Trophoblast cell (in vitro differentiated cells and primary cell): ENCODE measurements around the gene TLE2.

ENCODE experiments used
- DNase-seq, 2 donors: peaks; one replicate each; pipeline ENCODE4 v3.0.0-alpha.2; 2016
- H2AFZ ChIP-seq: 2 replicates; pipeline ENCODE4 v1.6.1; 2013; ENCODE audit warnings: low read length, moderate library complexity, mild to moderate bottlenecking; ENCODE audit not compliant: insufficient read depth, poor library complexity
- H2AK5ac ChIP-seq: 2 replicates; pipeline ENCODE4 v1.6.1; 2013; ENCODE audit warnings: mild to moderate bottlenecking, low read length
- H2BK120ac ChIP-seq: 2 replicates; pipeline ENCODE4 v1.6.1; 2013; ENCODE audit warnings: low read length, mild to moderate bottlenecking, moderate library complexity; ENCODE audit not compliant: insufficient read depth, poor library complexity
- H2BK12ac ChIP-seq: 2 replicates; pipeline ENCODE4 v1.6.1; 2013; ENCODE audit warnings: mild to moderate bottlenecking, low read length, moderate library complexity
- H2BK5ac ChIP-seq: 2 replicates; pipeline ENCODE4 v1.6.1; 2013; ENCODE audit warnings: low read length, low read depth, moderate library complexity, mild to moderate bottlenecking; ENCODE audit not compliant: poor library complexity
- H3K14ac ChIP-seq: 2 replicates; pipeline ENCODE4 v1.6.1; 2013; ENCODE audit warnings: mild to moderate bottlenecking, low read length
- H3K18ac ChIP-seq: 2 replicates; pipeline ENCODE4 v1.6.1; 2013; ENCODE audit warnings: mild to moderate bottlenecking, low read length
- H3K23ac ChIP-seq: 2 replicates; pipeline ENCODE4 v1.6.1; 2013; ENCODE audit warnings: low read length
- H3K27ac ChIP-seq: 2 replicates; pipeline ENCODE4 v1.5.1; 2013; ENCODE audit warnings: low read depth, mild to moderate bottlenecking, inconsistent platforms, low read length, moderate library complexity
- H3K27me3 ChIP-seq: 2 replicates; pipeline ENCODE4 v1.6.1; 2013; ENCODE audit warnings: inconsistent platforms, mild to moderate bottlenecking, low read length, moderate library complexity; ENCODE audit not compliant: insufficient read depth
- H3K36me3 ChIP-seq, 2 experiments: 1 replicate in 1 of 2; 2 replicates in 1 of 2; pipeline ENCODE4 v1.6.1; 2013; ENCODE audit warnings: low read length in 2 of 2, mild to moderate bottlenecking in 2 of 2, moderate library complexity in 1 of 2; ENCODE audit not compliant: insufficient read depth in 2 of 2, control insufficient read depth in 1 of 2
- H3K4ac ChIP-seq: 2 replicates; pipeline ENCODE4 v1.6.1; 2013; ENCODE audit warnings: low read depth, mild to moderate bottlenecking, low read length, moderate library complexity
- H3K4me1 ChIP-seq, 2 experiments: 1 replicate in 1 of 2; 2 replicates in 1 of 2; pipeline ENCODE4 v1.6.1; 2013; ENCODE audit warnings: low read length in 2 of 2, mild to moderate bottlenecking in 2 of 2, moderate library complexity in 1 of 2; ENCODE audit not compliant: insufficient read depth in 2 of 2, control insufficient read depth in 1 of 2
- H3K4me2 ChIP-seq: 2 replicates; pipeline ENCODE4 v1.6.1; 2013; ENCODE audit warnings: inconsistent platforms, mild to moderate bottlenecking, low read length, moderate library complexity
- H3K4me3 ChIP-seq: 2 replicates; pipeline ENCODE4 v1.5.1; 2013; ENCODE audit warnings: mild to moderate bottlenecking, low read depth, low read length, inconsistent platforms
- H3K79me1 ChIP-seq: one replicate; pipeline ENCODE4 v1.6.1; 2013; ENCODE audit warnings: low read length
- H3K79me2 ChIP-seq: 2 replicates; pipeline ENCODE4 v1.6.1; 2013; ENCODE audit warnings: low read length, mild to moderate bottlenecking; ENCODE audit not compliant: control insufficient read depth, insufficient read depth, poor library complexity
- H3K9ac ChIP-seq: 2 replicates; pipeline ENCODE4 v1.6.1; 2013; ENCODE audit warnings: mild to moderate bottlenecking, low read length
- H3K9me3 ChIP-seq: 2 replicates; pipeline ENCODE4 v1.6.1; 2013; ENCODE audit warnings: low read depth, mild to moderate bottlenecking, control low read depth, inconsistent platforms, low read length; ENCODE audit not compliant: insufficient read depth
- H4K12ac ChIP-seq: 2 replicates; pipeline ENCODE4 v1.6.1; 2013; ENCODE audit warnings: low read depth, mild to moderate bottlenecking, low read length, moderate library complexity
- H4K8ac ChIP-seq: 2 replicates; pipeline ENCODE4 v1.6.1; 2013; ENCODE audit warnings: low read depth, mild to moderate bottlenecking, low read length, moderate library complexity
- H4K91ac ChIP-seq: one replicate; pipeline ENCODE4 v1.6.1; 2013; ENCODE audit warnings: low read depth, mild to moderate bottlenecking, low read length, moderate library complexity
- WGBS: extraction: QIAGEN DNeasy Blood & Tissue Kit; methylation state at CpG from one replicate; pipeline ENCODE4 v1.1.7; 2013; ENCODE audit warnings: missing lambda C conversion rate; ENCODE audit not compliant: insufficient read length, insufficient coverage; ENCODE audit errors: extremely low coverage; 5-methylcytosine and 5-hydroxymethylcytosine counted together

The TLE2 gene

GRCh38 chr19:3041327-3041726 lies 12.2 kb upstream of the TLE2 start:
- Histone ChIP-seq H2BK5ac (no peak overlapping the region), H3K79me2 (no peaks in the 10 kb centered on the region), H4K91ac (no peak overlapping the region), H3K4ac (no peak overlapping the region), H4K8ac (no peak overlapping the region), H4K12ac (no peak overlapping the region), H2BK12ac (no peak overlapping the region), H3K36me3 (no peaks in the 10 kb centered on the region), H3K27ac (no peak overlapping the region), H3K4me3 (no peak overlapping the region), H2BK120ac (no peak overlapping the region), H2AK5ac (no peak overlapping the region), H3K4me1 (peaks cover 3% of the 10 kb centered on the region in 2 experiments), H2AFZ (no peak overlapping the region), H3K9ac (no peak overlapping the region), H3K27me3 (peaks cover 19% of the 10 kb centered on the region), H3K9me3 (peaks cover 2% of the 10 kb centered on the region), H3K23ac (no peak overlapping the region), H3K79me1 (peaks cover 3% of the 10 kb centered on the region), H3K18ac (no peak overlapping the region), H3K4me2 (no peak overlapping the region), H3K14ac (no peak overlapping the region)
- no CpG with 5 or more reads among the region's 12 CpGs for WGBS
- no peak for DNase-seq

- no peaks in the 10 kb centered on the region for H3K36me3 ChIP-seq
Observed at GRCh38 chr19:3039641-3040077, 10.6 kb upstream of the TLE2 start.

DNA sequence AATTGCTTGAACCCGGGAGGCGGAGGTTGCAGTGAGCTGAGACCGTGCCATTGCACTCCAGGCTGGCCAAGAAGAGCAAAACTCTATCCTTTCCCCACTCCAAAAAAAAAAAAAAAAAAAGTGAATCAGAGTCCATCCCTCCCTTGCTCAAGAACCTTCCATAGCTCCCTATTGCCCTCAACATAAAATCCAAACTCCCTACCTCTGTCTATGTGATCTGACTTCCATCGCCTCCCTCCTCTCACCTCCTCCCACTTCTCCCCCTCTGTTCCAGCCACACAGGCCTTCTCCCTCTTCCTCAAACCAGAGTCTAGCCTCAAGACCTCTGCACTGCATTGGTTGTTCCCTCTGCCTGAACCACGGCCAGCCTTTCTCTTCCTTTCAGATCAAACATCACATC lies 10.0 kb upstream of the TLE2 start:
- H2AK5ac ChIP-seq, result no peak overlapping the region
- no peak overlapping the region for H2AFZ ChIP-seq
- peaks cover 12% of the 10 kb centered on the region for H3K27me3 ChIP-seq
- no peak overlapping the region for H2BK120ac ChIP-seq
- no peak overlapping the region for H3K4me2 ChIP-seq
- no peak overlapping the region for H2BK5ac ChIP-seq
- H2BK12ac ChIP-seq, result no peak overlapping the region
- no peak overlapping the region for H3K27ac ChIP-seq
- no CpG with 5 or more reads among the region's 5 CpGs for WGBS
- H3K18ac ChIP-seq, result no peak overlapping the region
- H3K79me1 ChIP-seq, result peaks cover 12% of the 10 kb centered on the region
- H3K14ac ChIP-seq, result no peak overlapping the region
- no peaks in the 10 kb centered on the region for H3K36me3 ChIP-seq
- H3K9ac ChIP-seq, result no peak overlapping the region
- no peak for DNase-seq
- H3K23ac ChIP-seq, result no peak overlapping the region
- H4K8ac ChIP-seq, result no peak overlapping the region
- peaks cover 15% of the 10 kb centered on the region in 2 experiments for H3K4me1 ChIP-seq
- no peak overlapping the region for H3K4ac ChIP-seq
- H3K9me3 ChIP-seq, result no peaks in the 10 kb centered on the region
- H3K79me2 ChIP-seq, result no peaks in the 10 kb centered on the region
- no peak overlapping the region for H4K91ac ChIP-seq
- no peak overlapping the region for H3K4me3 ChIP-seq
- H4K12ac ChIP-seq, result no peak overlapping the region

More at GRCh38 chr19:3039641-3040077, 10.6 kb upstream of the TLE2 start:
- Histone ChIP-seq H2BK5ac (no peak overlapping the region), H3K9ac (no peak overlapping the region), H2BK12ac (no peak overlapping the region), H3K23ac (no peak overlapping the region), H3K14ac (no peak overlapping the region), H2AFZ (no peak overlapping the region), H3K79me2 (no peaks in the 10 kb centered on the region), H4K91ac (no peak overlapping the region), H3K18ac (no peak overlapping the region), H3K27ac (no peak overlapping the region), H3K4me1 (peaks cover 10% of the 10 kb centered on the region in 2 experiments), H3K4ac (no peak overlapping the region), H3K4me2 (no peak overlapping the region), H3K4me3 (no peak overlapping the region), H4K12ac (no peak overlapping the region), H2BK120ac (no peak overlapping the region), H4K8ac (no peak overlapping the region), H2AK5ac (no peak overlapping the region), H3K27me3 (peaks cover 12% of the 10 kb centered on the region), H3K9me3 (no peaks in the 10 kb centered on the region), H3K79me1 (peaks cover 11% of the 10 kb centered on the region)
- no peak for DNase-seq
- no CpG with 5 or more reads among the region's 17 CpGs for WGBS

- Histone ChIP-seq H3K14ac (no peak overlapping the region), H4K12ac (no peak overlapping the region), H3K18ac (no peak overlapping the region), H3K4me1 (peaks cover 15 to 19% of the 10 kb centered on the region in 2 experiments), H3K27ac (no peak overlapping the region), H3K9ac (no peak overlapping the region), H3K36me3 (no peaks in the 10 kb centered on the region), H4K8ac (no peak overlapping the region), H4K91ac (no peak overlapping the region), H3K4me3 (no peak overlapping the region), H3K4ac (no peak overlapping the region), H3K79me2 (no peaks in the 10 kb centered on the region), H3K27me3 (peaks cover 12% of the 10 kb centered on the region), H2AFZ (no peak overlapping the region), H3K4me2 (no peak overlapping the region), H2AK5ac (no peak overlapping the region), H2BK5ac (no peak overlapping the region), H3K79me1 (peaks cover 12% of the 10 kb centered on the region), H2BK120ac (no peak overlapping the region), H3K23ac (no peak overlapping the region), H2BK12ac (no peak overlapping the region), H3K9me3 (no peaks in the 10 kb centered on the region)
- no CpG with 5 or more reads among the region's 5 CpGs for WGBS
- no peak for DNase-seq
Observed at GRCh38 chr19:3038214-3038613, 9.1 kb upstream of the TLE2 start.
